DOHH2 (cell line): Measurements from ENCODE around the gene GRM5.

ENCODE experiments used
- H3F3A ChIP-seq: fragments of 200-600 bp; sonication (generic), shearing (Covaris generic); 2 replicates; pipeline ENCODE4 v1.6.0; 2016; ENCODE audit warnings: antibody characterized with exemption, mild to moderate bottlenecking; ENCODE audit not compliant: control insufficient read depth, insufficient read depth
- H3K27ac ChIP-seq: fragments of 200-600 bp; sonication (generic); 2 replicates; pipeline ENCODE4 v1.5.1; 2014; ENCODE audit warnings: low read depth, mild to moderate bottlenecking, low read length, moderate library complexity
- H3K27me3 ChIP-seq: fragments of 200-600 bp; sonication (generic); 2 replicates; pipeline ENCODE4 v1.6.1; 2014; ENCODE audit warnings: mild to moderate bottlenecking, low read length, mixed read lengths; ENCODE audit not compliant: control insufficient read depth
- H3K36me3 ChIP-seq: fragments of 200-600 bp; sonication (generic); 2 replicates; pipeline ENCODE4 v1.6.1; 2014; ENCODE audit warnings: mild to moderate bottlenecking, low read length, moderate library complexity, mixed read lengths; ENCODE audit not compliant: control insufficient read depth
- H3K4me1 ChIP-seq: fragments of 200-600 bp; sonication (generic); 2 replicates; pipeline ENCODE4 v1.6.1; 2014; ENCODE audit warnings: mild to moderate bottlenecking, low read length, mixed read lengths; ENCODE audit not compliant: control insufficient read depth
- H3K4me2 ChIP-seq: fragments of 200-600 bp; sonication (generic); 2 replicates; pipeline ENCODE4 v1.6.0; 2014; ENCODE audit warnings: mild to moderate bottlenecking, low read length, moderate library complexity
- H3K4me3 ChIP-seq: fragments of 200-600 bp; sonication (generic); 2 replicates; pipeline ENCODE4 v1.5.1; 2014; ENCODE audit warnings: mild to moderate bottlenecking, low read length, mixed read lengths
- H3K79me2 ChIP-seq: fragments of 200-600 bp; sonication (generic); 2 replicates; pipeline ENCODE4 v1.6.1; 2014; ENCODE audit warnings: mild to moderate bottlenecking, low read length, mixed read lengths; ENCODE audit not compliant: control insufficient read depth
- H3K9me2 ChIP-seq: fragments of 200-600 bp; sonication (generic); replicated peaks from 2 replicates; pipeline ENCODE4 v1.6.1; 2014; ENCODE audit warnings: mild to moderate bottlenecking, low read length, mixed read lengths; ENCODE audit not compliant: control insufficient read depth
- H3K9me3 ChIP-seq: fragments of 200-600 bp; sonication (generic); 2 replicates; pipeline ENCODE4 v1.6.1; 2014; ENCODE audit warnings: antibody characterized with exemption, low read length, mixed read lengths; ENCODE audit not compliant: control insufficient read depth, insufficient read depth
- H4K20me1 ChIP-seq: fragments of 200-600 bp; sonication (generic); 2 replicates; pipeline ENCODE4 v1.6.0; 2014; ENCODE audit warnings: low read depth, mild to moderate bottlenecking, antibody characterized with exemption, low read length, moderate library complexity; ENCODE audit not compliant: control insufficient read depth, insufficient read depth
- CTCF ChIP-seq: fragments of 200-600 bp; sonication (generic); IDR thresholded peaks from one replicate; pipeline ENCODE4 v1.5.1; 2014; ENCODE audit warnings: antibody characterized with exemption, mild to moderate bottlenecking, low read depth, low read length; ENCODE audit not compliant: poor library complexity, severe bottlenecking
- EZH2phosphoT487 ChIP-seq: fragments of 200-600 bp; sonication (generic); IDR thresholded peaks from 2 replicates; pipeline ENCODE4 v1.6.1; 2017; ENCODE audit warnings: borderline replicate concordance, mild to moderate bottlenecking, antibody characterized with exemption, low read length, moderate library complexity, mixed read lengths

Gene GRM5

GRCh38 chr11:88604260-88604659 is 461.5 kb downstream of the GRM5 start:
- H3K27ac ChIP-seq = no peak overlapping the region
- H3K4me3 ChIP-seq = no peak overlapping the region
- H3K9me2 ChIP-seq = no peaks in the 10 kb centered on the region
- no peaks in the 10 kb centered on the region for H3K27me3 ChIP-seq
- no peaks in the 10 kb centered on the region for H3K4me1 ChIP-seq
- H3K4me2 ChIP-seq = no peak overlapping the region
- H3K79me2 ChIP-seq = no peaks in the 10 kb centered on the region
- H3K9me3 ChIP-seq = no peaks in the 10 kb centered on the region
- no peaks in the 10 kb centered on the region for H3K36me3 ChIP-seq
- no peaks in the 10 kb centered on the region for H3F3A ChIP-seq
- H4K20me1 ChIP-seq = no peaks in the 10 kb centered on the region
- TF ChIP-seq CTCF (no peak), EZH2phosphoT487 (no peak)

GRCh38 chr11:88603091-88603867 is 462.5 kb downstream of the GRM5 start:
- Histone ChIP-seq H3K4me3 (no peak overlapping the region), H3F3A (no peaks in the 10 kb centered on the region), H3K79me2 (no peaks in the 10 kb centered on the region), H3K4me1 (no peaks in the 10 kb centered on the region), H3K9me2 (no peaks in the 10 kb centered on the region), H3K27ac (no peak overlapping the region), H3K36me3 (no peaks in the 10 kb centered on the region), H3K9me3 (no peaks in the 10 kb centered on the region), H3K4me2 (no peak overlapping the region), H4K20me1 (no peaks in the 10 kb centered on the region), H3K27me3 (no peaks in the 10 kb centered on the region)
- no peak for TF ChIP-seq CTCF

GRCh38 chr11:88597387-88597786 is 468.4 kb downstream of the GRM5 start:
- H3K27ac ChIP-seq = no peak overlapping the region
- no peaks in the 10 kb centered on the region for H3K9me2 ChIP-seq
- TF ChIP-seq EZH2phosphoT487 = no peak
- no peak for TF ChIP-seq CTCF
- H3K4me1 ChIP-seq = no peaks in the 10 kb centered on the region
- H3K79me2 ChIP-seq = no peaks in the 10 kb centered on the region
- no peaks in the 10 kb centered on the region for H3K36me3 ChIP-seq
- no peaks in the 10 kb centered on the region for H4K20me1 ChIP-seq
- no peak overlapping the region for H3K4me3 ChIP-seq
- H3K9me3 ChIP-seq = no peaks in the 10 kb centered on the region
- no peak overlapping the region for H3K4me2 ChIP-seq
- no peaks in the 10 kb centered on the region for H3K27me3 ChIP-seq
- no peaks in the 10 kb centered on the region for H3F3A ChIP-seq
